Spleen (tissue), 7 donors: ENCODE data around the gene PDE4B.

Experiments used
- POLR2A ChIP-seq, 3 donors: fragments of 450-650 bp; IDR thresholded peaks; one replicate each; pipeline ENCODE4 v1.5.1; 2017; ENCODE audit warnings: antibody characterized with exemption in 3 of 3, mild to moderate bottlenecking in 1 of 3
- TF ChIP-seq, protein P1 (sequence below), 11 experiments: fragments of 200-600 bp in 7 of 11; fragments of 450-650 bp in 4 of 11; sonication (generic) in 4 of 11; IDR thresholded peaks in 8 of 11; conservative IDR thresholded peaks in 3 of 11; 1 replicate in 7 of 11; 2 replicates in 4 of 11; pipeline versions ENCODE4 v1.4.0 to v1.8.0; 2016 to 2021; ENCODE audit warnings: antibody characterized with exemption in 11 of 11, inconsistent platforms in 4 of 11, mild to moderate bottlenecking in 1 of 11
- donor health status: DM: no; HTN: no; CAD: no; lungs with moderate emphysema.
- donor health status: DM: no; HTN: no; CAD: no.
- donor health status: DM: no; HTN: no; CAD: no.

- no peak for TF ChIP-seq POLR2A (IDR thresholded peaks at IDR 0.05)
- TF ChIP-seq, protein P1, sequence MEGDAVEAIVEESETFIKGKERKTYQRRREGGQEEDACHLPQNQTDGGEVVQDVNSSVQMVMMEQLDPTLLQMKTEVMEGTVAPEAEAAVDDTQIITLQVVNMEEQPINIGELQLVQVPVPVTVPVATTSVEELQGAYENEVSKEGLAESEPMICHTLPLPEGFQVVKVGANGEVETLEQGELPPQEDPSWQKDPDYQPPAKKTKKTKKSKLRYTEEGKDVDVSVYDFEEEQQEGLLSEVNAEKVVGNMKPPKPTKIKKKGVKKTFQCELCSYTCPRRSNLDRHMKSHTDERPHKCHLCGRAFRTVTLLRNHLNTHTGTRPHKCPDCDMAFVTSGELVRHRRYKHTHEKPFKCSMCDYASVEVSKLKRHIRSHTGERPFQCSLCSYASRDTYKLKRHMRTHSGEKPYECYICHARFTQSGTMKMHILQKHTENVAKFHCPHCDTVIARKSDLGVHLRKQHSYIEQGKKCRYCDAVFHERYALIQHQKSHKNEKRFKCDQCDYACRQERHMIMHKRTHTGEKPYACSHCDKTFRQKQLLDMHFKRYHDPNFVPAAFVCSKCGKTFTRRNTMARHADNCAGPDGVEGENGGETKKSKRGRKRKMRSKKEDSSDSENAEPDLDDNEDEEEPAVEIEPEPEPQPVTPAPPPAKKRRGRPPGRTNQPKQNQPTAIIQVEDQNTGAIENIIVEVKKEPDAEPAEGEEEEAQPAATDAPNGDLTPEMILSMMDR (IDR thresholded peaks at IDR 0.05 in 8 of 11, conservative IDR thresholded peaks at IDR 0.05 in 3 of 11): no peak
Measured at GRCh38 chr1:66210635-66211244, 418.0 kb downstream of the PDE4B start.
